Stimulated activated CD8-positive, alpha-beta memory T cell treated with anti-CD3 and anti-CD28 coated beads, Interleukin-15, amount 100 ng/mL, for 4 hours (primary cell): ENCODE data around the gene NDEL1.

ENCODE experiments used
- DNase-seq, 2 donors: peaks; one replicate each; pipeline ENCODE4 v3.0.0-alpha.2; 2020; ENCODE audit warnings: low read depth in 2 of 2

NDEL1 gene

GRCh38 chr17:8477715-8478441 lies 42.2 kb downstream of the NDEL1 start:
- no peak for DNase-seq

- DNase-seq: no peak
These were observed 43.8 kb downstream of the NDEL1 start for GRCh38 chr17:8479431-8479947.

GRCh38 chr17:8480011-8480976 lies 44.6 kb downstream of the NDEL1 start:
- DNase-seq: no peak

- no peak for DNase-seq
These were observed 45.4 kb downstream of the NDEL1 start for GRCh38 chr17:8481089-8481488.

GRCh38 chr17:8481703-8482102 lies 46.0 kb downstream of the NDEL1 start:
- DNase-seq: no peak

GRCh38 chr17:8482546-8482945 lies 46.9 kb downstream of the NDEL1 start:
- no peak for DNase-seq

GRCh38 chr17:8484465-8484864 lies 48.8 kb downstream of the NDEL1 start:
- no peak for DNase-seq

- DNase-seq: no peak
These were observed 49.8 kb downstream of the NDEL1 start for GRCh38 chr17:8485491-8485890.

- no peak for DNase-seq
These were observed 51.5 kb downstream of the NDEL1 start for GRCh38 chr17:8487130-8487645.

- DNase-seq: no peak
These were observed 52.1 kb downstream of the NDEL1 start for GRCh38 chr17:8487743-8488142.

GRCh38 chr17:8488491-8488890 lies 52.8 kb downstream of the NDEL1 start:
- no peak for DNase-seq

GRCh38 chr17:8488901-8489300 lies 53.2 kb downstream of the NDEL1 start:
- no peak for DNase-seq

GRCh38 chr17:8489841-8490240 lies 54.2 kb downstream of the NDEL1 start:
- no peak for DNase-seq

GRCh38 chr17:8490256-8491023 lies 54.8 kb downstream of the NDEL1 start:
- no peak for DNase-seq

GRCh38 chr17:8492121-8492520 lies 56.4 kb downstream of the NDEL1 start:
- DNase-seq: no peak

GRCh38 chr17:8494021-8494420 lies 58.3 kb downstream of the NDEL1 start:
- DNase-seq: no peak

- no peak for DNase-seq
These were observed 58.9 kb downstream of the NDEL1 start for GRCh38 chr17:8494506-8495111.

GRCh38 chr17:8496081-8496480 lies 60.4 kb downstream of the NDEL1 start:
- no peak for DNase-seq

GRCh38 chr17:8499171-8499570 lies 63.5 kb downstream of the NDEL1 start:
- no peak for DNase-seq

GRCh38 chr17:8499614-8500013 lies 63.9 kb downstream of the NDEL1 start:
- DNase-seq: no peak

GRCh38 chr17:8500609-8501008 lies 64.9 kb downstream of the NDEL1 start:
- no peak for DNase-seq
